Neural progenitor cell (in vitro differentiated cells): Measurements from ENCODE around the gene RAB25. TPM values are rescaled to one million over a fixed set of nuclear protein-coding genes. Genes with fewer than 3 reads are reported as not detected.

Experiments
- DNase-seq: peaks from one replicate; pipeline ENCODE4 v3.0.0-alpha.2; 2016; ENCODE audit warnings: low spot score
- H2AFZ ChIP-seq: fragments of 200-600 bp; sonication (generic); replicated peaks from 2 replicates; pipeline ENCODE4 v1.6.1; 2016; ENCODE audit warnings: antibody characterized with exemption
- H3F3A ChIP-seq: fragments of 200-600 bp; sonication (generic); 2 replicates; pipeline ENCODE4 v1.6.1; 2016; ENCODE audit warnings: antibody characterized with exemption, low read depth
- H3K27ac ChIP-seq: fragments of 200-600 bp; sonication (generic); 2 replicates; pipeline ENCODE4 v1.5.1; 2016; ENCODE audit warnings: mild to moderate bottlenecking
- H3K27me3 ChIP-seq: fragments of 200-600 bp; sonication (generic); 2 replicates; pipeline ENCODE4 v1.6.1; 2016; ENCODE audit warnings: mild to moderate bottlenecking, moderate library complexity
- H3K36me3 ChIP-seq: fragments of 200-600 bp; sonication (generic); 2 replicates; pipeline ENCODE4 v1.5.1; 2016
- H3K4me1 ChIP-seq: fragments of 200-600 bp; sonication (generic); 2 replicates; pipeline ENCODE4 v1.6.1; 2016; ENCODE audit warnings: mixed run types
- H3K4me2 ChIP-seq: fragments of 200-600 bp; sonication (generic); 2 replicates; pipeline ENCODE4 v1.6.1; 2016
- H3K4me3 ChIP-seq: fragments of 200-600 bp; sonication (generic); 2 replicates; pipeline ENCODE4 v1.5.1; 2016
- H3K79me2 ChIP-seq: fragments of 200-600 bp; sonication (generic); 2 replicates; pipeline ENCODE4 v1.6.1; 2016; ENCODE audit warnings: low read depth
- H3K9ac ChIP-seq: fragments of 200-600 bp; sonication (generic); 2 replicates; pipeline ENCODE4 v1.6.1; 2016
- H3K9me3 ChIP-seq: fragments of 200-600 bp; sonication (generic); 2 replicates; pipeline ENCODE4 v1.5.1; 2016; ENCODE audit warnings: low read depth
- H4K20me1 ChIP-seq: fragments of 200-600 bp; sonication (generic); 2 replicates; pipeline ENCODE4 v1.6.1; 2016; ENCODE audit warnings: low read depth
- H3K27ac Mint-ChIP-seq: 3 replicates; pipeline ENCODE4 v1.8.0; 2021; ENCODE audit warnings: mixed read lengths
- H3K27me3 Mint-ChIP-seq: 2 replicates; pipeline ENCODE4 v1.8.0; 2022; ENCODE audit warnings: low read depth, mild to moderate bottlenecking, inconsistent platforms, moderate library complexity, mixed read lengths; ENCODE audit not compliant: insufficient read depth
- H3K36me3 Mint-ChIP-seq: 3 replicates; pipeline ENCODE4 v1.8.0; 2021; ENCODE audit warnings: mixed read lengths
- H3K4me1 Mint-ChIP-seq: 3 replicates; pipeline ENCODE4 v1.8.0; 2021; ENCODE audit warnings: mixed read lengths
- H3K4me3 Mint-ChIP-seq: 3 replicates; pipeline ENCODE4 v1.8.0; 2021; ENCODE audit warnings: mild to moderate bottlenecking, moderate library complexity, mixed read lengths
- H3K9me3 Mint-ChIP-seq: 3 replicates; pipeline ENCODE4 v1.8.0; 2020; ENCODE audit warnings: mixed read lengths
- EZH2 ChIP-seq: fragments of 200-600 bp; sonication (generic); IDR thresholded peaks from 2 replicates; pipeline ENCODE4 v1.6.1; 2017; ENCODE audit warnings: antibody characterized with exemption, mild to moderate bottlenecking, moderate library complexity
- EZH2phosphoT487 ChIP-seq: fragments of 200-600 bp; sonication (generic); IDR thresholded peaks from 2 replicates; pipeline ENCODE4 v1.6.1; 2017; ENCODE audit warnings: antibody characterized with exemption
- total RNA-seq: library from RNA; depleted of rRNA; stranded (reverse); fragments of >200 nt; gene quantifications from 2 replicates; pipeline ENCODE4 v1.2.3, GENCODE V29; 2015; ENCODE audit warnings: low replicate concordance
- TF ChIP-seq, protein P1 (sequence below): fragments of 200-600 bp; sonication (generic); IDR thresholded peaks from 2 replicates; pipeline ENCODE4 v1.5.1; 2017; ENCODE audit warnings: antibody characterized with exemption, mild to moderate bottlenecking

The RAB25 gene
- 2.4 and 7.7 TPM in 2 replicates for total RNA-seq

DNA sequence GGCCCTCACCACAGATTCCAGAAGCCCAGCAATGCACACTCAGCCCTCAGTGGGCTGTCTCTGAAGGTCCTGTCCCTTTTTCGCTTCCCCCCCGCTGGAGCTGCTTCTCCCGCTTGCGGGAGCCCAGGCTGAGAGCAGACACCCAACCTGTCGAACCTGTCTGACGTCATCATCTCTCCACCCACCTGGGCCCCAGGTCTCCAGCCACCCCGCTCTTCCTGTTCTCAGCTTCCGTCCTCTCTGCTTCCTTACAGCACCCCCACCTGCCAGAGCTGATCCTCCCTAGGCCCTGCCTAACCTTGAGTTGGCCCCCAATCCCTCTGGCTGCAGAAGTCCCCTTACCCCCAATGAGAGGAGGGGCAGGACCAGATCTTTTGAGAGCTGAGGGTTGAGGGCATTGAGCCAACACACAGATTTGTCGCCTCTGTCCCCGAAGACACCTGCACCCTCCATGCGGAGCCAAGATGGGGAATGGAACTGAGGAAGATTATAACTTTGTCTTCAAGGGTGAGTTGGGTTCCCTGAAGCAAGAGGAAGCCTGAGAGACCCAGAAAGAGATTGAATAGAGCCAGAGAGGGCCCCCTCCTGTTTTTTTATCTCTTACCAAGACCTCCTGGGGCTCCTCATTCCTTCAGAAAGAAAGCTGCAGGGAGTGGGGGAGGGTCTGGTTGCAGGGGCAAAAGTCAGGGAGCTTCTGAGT lies at the start of gene RAB25:
RAB25 (plus strand) TSS at position 224 of the 700 bp plus-strand sequence; CDS start at position 465, 241 bp downstream.
- Mint-ChIP-seq H3K4me3 (peak within 1 kb of the TSS; percentile 46), H3K4me1 (peaks cover 33% of the 10 kb centered on the region), H3K36me3 (peaks cover 10% of the 10 kb centered on the region), H3K9me3 (no peaks in the 10 kb centered on the region), H3K27me3 (peaks cover 5% of the 10 kb centered on the region), H3K27ac (peak within 1 kb of the TSS; percentile 95)
- no peaks in the 10 kb centered on the region for H4K20me1 ChIP-seq
- peaks cover 28% of the 10 kb centered on the region for H3K4me1 ChIP-seq
- H3K36me3 ChIP-seq, result no peaks in the 10 kb centered on the region
- peaks cover 20% of the 10 kb centered on the region for H3K79me2 ChIP-seq
- no peak within 1 kb of the TSS for H2AFZ ChIP-seq
- no peak within 1 kb of the TSS for H3K9ac ChIP-seq
- peak within 1 kb of the TSS; percentile 35 for H3K4me3 ChIP-seq
- peak within 1 kb of the TSS; percentile 74 for H3K4me2 ChIP-seq
- H3K27ac ChIP-seq, result peak within 1 kb of the TSS; percentile 88
- TF ChIP-seq EZH2phosphoT487 (no peak), EZH2 (no peak)
- DNase-seq, result peak; percentile 64
- H3K27me3 ChIP-seq, result no peaks in the 10 kb centered on the region
- peaks cover 61% of the 10 kb centered on the region for H3F3A ChIP-seq
- no peaks in the 10 kb centered on the region for H3K9me3 ChIP-seq

DNA sequence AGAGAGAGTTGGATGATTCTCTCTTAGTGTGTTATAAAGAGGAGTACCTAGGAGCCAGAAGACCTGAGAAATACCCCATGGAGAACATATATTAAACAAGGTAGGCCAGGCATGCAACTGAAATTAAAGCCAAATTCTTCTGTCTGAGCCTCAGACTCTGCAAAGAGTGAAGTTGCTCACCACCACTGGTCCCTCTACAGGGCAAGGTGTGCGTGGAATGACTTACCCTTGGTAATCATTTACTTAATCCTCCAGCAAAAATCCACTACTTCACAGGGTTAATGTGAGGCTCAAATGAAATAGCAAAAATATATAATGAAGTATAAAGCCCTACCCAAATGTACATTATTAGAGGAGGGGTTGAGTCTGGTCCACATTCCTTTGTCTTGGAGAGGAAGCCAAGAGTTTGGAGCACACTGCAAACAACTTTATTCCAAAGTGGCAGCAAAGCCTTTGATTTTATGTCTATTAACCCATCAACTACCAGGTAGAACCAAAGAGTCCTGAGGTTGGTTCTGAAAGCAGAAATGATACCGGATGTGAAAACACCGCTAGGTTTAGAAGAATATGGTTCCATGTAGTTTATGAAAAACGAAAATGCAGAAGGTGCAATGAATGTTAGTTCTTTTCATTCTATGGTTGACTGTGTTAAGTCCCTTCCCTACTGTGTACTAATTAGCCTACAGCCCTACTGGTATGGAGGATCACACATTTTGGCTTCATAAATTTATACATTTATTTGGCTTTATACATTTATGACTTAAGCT lies 48.7 kb upstream of the RAB25 start:
- peaks cover 22% of the 10 kb centered on the region for H4K20me1 ChIP-seq
- H3K4me3 ChIP-seq, result no peak overlapping the region
- peaks cover 15% of the 10 kb centered on the region for H3K4me1 ChIP-seq
- H3K27me3 Mint-ChIP-seq, result no peaks in the 10 kb centered on the region
- no peak overlapping the region for H2AFZ ChIP-seq
- H3K27ac Mint-ChIP-seq, result no peak overlapping the region
- no peak overlapping the region for H3K4me3 Mint-ChIP-seq
- H3K9me3 ChIP-seq, result no peaks in the 10 kb centered on the region
- H3K27ac ChIP-seq, result no peak overlapping the region
- no peak overlapping the region for H3K4me2 ChIP-seq
- no peak overlapping the region for H3K9ac ChIP-seq
- H3K36me3 ChIP-seq, result peaks cover 27% of the 10 kb centered on the region
- H3K9me3 Mint-ChIP-seq, result no peaks in the 10 kb centered on the region
- H3K36me3 Mint-ChIP-seq, result peaks cover 47% of the 10 kb centered on the region
- TF ChIP-seq EZH2, result no peak
- no peak for TF ChIP-seq EZH2phosphoT487
- TF ChIP-seq, protein P1, sequence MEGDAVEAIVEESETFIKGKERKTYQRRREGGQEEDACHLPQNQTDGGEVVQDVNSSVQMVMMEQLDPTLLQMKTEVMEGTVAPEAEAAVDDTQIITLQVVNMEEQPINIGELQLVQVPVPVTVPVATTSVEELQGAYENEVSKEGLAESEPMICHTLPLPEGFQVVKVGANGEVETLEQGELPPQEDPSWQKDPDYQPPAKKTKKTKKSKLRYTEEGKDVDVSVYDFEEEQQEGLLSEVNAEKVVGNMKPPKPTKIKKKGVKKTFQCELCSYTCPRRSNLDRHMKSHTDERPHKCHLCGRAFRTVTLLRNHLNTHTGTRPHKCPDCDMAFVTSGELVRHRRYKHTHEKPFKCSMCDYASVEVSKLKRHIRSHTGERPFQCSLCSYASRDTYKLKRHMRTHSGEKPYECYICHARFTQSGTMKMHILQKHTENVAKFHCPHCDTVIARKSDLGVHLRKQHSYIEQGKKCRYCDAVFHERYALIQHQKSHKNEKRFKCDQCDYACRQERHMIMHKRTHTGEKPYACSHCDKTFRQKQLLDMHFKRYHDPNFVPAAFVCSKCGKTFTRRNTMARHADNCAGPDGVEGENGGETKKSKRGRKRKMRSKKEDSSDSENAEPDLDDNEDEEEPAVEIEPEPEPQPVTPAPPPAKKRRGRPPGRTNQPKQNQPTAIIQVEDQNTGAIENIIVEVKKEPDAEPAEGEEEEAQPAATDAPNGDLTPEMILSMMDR, result no peak
- H3K27me3 ChIP-seq, result no peaks in the 10 kb centered on the region
- peaks cover 23% of the 10 kb centered on the region for H3K4me1 Mint-ChIP-seq
- H3F3A ChIP-seq, result peaks cover 30% of the 10 kb centered on the region
- DNase-seq, result no peak
- peaks cover 7% of the 10 kb centered on the region for H3K79me2 ChIP-seq

DNA sequence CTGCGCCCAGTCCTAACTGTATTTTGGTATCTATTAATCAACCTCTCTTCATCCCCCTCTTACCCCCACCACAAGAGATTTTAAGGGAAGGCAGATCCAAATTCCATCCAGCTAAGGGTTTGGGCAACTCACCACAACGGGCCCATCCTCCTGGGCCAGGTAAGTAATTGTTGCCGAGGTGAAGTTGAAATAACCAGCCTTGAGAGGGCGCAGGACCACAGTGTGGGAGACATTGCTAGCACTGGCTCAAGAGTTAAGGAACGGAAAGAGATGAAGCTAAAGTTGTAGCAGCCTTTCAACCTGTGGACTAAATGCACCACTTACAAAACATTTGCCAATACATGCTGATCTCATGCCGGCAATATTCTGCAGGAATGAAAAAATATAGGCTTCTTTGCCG lies 46.1 kb upstream of the RAB25 start:
- peaks cover 18% of the 10 kb centered on the region for H3K4me1 Mint-ChIP-seq
- no peaks in the 10 kb centered on the region for H3K9me3 Mint-ChIP-seq
- Histone ChIP-seq H3K9ac (no peak overlapping the region), H3K27ac (no peak overlapping the region), H3K4me3 (no peak overlapping the region), H3K27me3 (no peaks in the 10 kb centered on the region), H3K4me2 (no peak overlapping the region), H2AFZ (no peak overlapping the region), H3F3A (peaks cover 13% of the 10 kb centered on the region), H3K9me3 (no peaks in the 10 kb centered on the region), H4K20me1 (peaks cover 8% of the 10 kb centered on the region), H3K79me2 (peaks cover 30% of the 10 kb centered on the region), H3K36me3 (peaks cover 31% of the 10 kb centered on the region), H3K4me1 (peaks cover 5% of the 10 kb centered on the region)
- H3K27me3 Mint-ChIP-seq, result no peaks in the 10 kb centered on the region
- H3K27ac Mint-ChIP-seq, result no peak overlapping the region
- H3K36me3 Mint-ChIP-seq, result peaks cover 47% of the 10 kb centered on the region
- TF ChIP-seq EZH2 (no peak), EZH2phosphoT487 (no peak)
- TF ChIP-seq, protein P1, result no peak
- no peak for DNase-seq
- H3K4me3 Mint-ChIP-seq, result no peak overlapping the region
